Cerebellar nuclear complex (tissue), 1 donor: ENCODE results near the gene GJB1.

ENCODE experiments used
- DNase-seq, 2 experiments: peaks; one replicate each; lab custom pipeline; 2025; lab: John Stamatoyannopoulos, UW

The GJB1 gene

GRCh38 chrX:71215338-71215912 is 7.6 kb upstream of the GJB1 start:
- DNase-seq: no peak

- DNase-seq: no peak
Observed at GRCh38 chrX:71216485-71216884, 6.5 kb upstream of the GJB1 start.

- no peak for DNase-seq
Observed at GRCh38 chrX:71217298-71217697, 5.7 kb upstream of the GJB1 start.

GRCh38 chrX:71221145-71221544 is 1.9 kb upstream of the GJB1 start:
- DNase-seq: no peak

- DNase-seq: no peak
Observed at GRCh38 chrX:71224098-71224708, 1.2 kb downstream of the GJB1 start.

- DNase-seq: no peak
Observed at GRCh38 chrX:71225009-71225408, 2.0 kb downstream of the GJB1 start.

GRCh38 chrX:71225676-71226075 is 2.7 kb downstream of the GJB1 start:
- DNase-seq: no peak

- DNase-seq: no peak
Observed at GRCh38 chrX:71227370-71228062, 4.5 kb downstream of the GJB1 start.

- DNase-seq: no peak
Observed at GRCh38 chrX:71228063-71228642, 5.1 kb downstream of the GJB1 start.

- no peak for DNase-seq
Observed at GRCh38 chrX:71235482-71235881, 12.5 kb downstream of the GJB1 start.

GRCh38 chrX:71236836-71237235 is 13.8 kb downstream of the GJB1 start:
- DNase-seq: no peak

- DNase-seq: no peak
Observed at GRCh38 chrX:71239781-71240180, 16.8 kb downstream of the GJB1 start.

GRCh38 chrX:71241301-71241700 is 18.3 kb downstream of the GJB1 start:
- DNase-seq: no peak

- no peak for DNase-seq
Observed at GRCh38 chrX:71244359-71245128, 21.5 kb downstream of the GJB1 start.

GRCh38 chrX:71245159-71245558 is 22.1 kb downstream of the GJB1 start:
- DNase-seq: no peak

GRCh38 chrX:71250841-71251240 is 27.8 kb downstream of the GJB1 start:
- DNase-seq: no peak

GRCh38 chrX:71251466-71251973 is 28.5 kb downstream of the GJB1 start:
- no peak for DNase-seq

- no peak for DNase-seq
Observed at GRCh38 chrX:71252221-71252620, 29.2 kb downstream of the GJB1 start.

- DNase-seq: no peak
Observed at GRCh38 chrX:71253253-71254091, 30.4 kb downstream of the GJB1 start.

- DNase-seq: peak; percentile 7 to 55
Observed at GRCh38 chrX:71254092-71254963, 31.3 kb downstream of the GJB1 start, which contains the start of gene ZMYM3. TSS of gene ZMYM3 (minus strand) at chrX:71254140. CDS start at chrX:71253255, 885 bp downstream.
